K562 (cell line): ENCODE data around the gene SIM1. TPM values are rescaled to one million over a fixed set of nuclear protein-coding genes. Genes with fewer than 3 reads are reported as not detected.

Source experiments
- ATAC-seq: fragments of 200-7000 bp; cut with Tn5 transposase; 3 replicates; pipeline ENCODE4 v1.9.1; 2020; ENCODE audit warnings: moderate library complexity
- BruUV-seq: library from RNA; stranded (reverse); fragments of 400-500 nt; replicated peaks from 2 replicates; lab custom pipeline; 2021; lab: Mats Ljungman, UMichigan
- CTCF ChIA-PET: fragments of 300-600 bp; formaldehyde crosslinking; extraction: SDS; loops from one replicate; lab custom pipeline; 2021; ENCODE audit warnings: low intra/inter-chr PET ratio; lab: Yijun Ruan, JAX
- POLR2A ChIA-PET: fragments of 300-600, 350-650 bp; sonication (Branson Sonifier 250); formaldehyde crosslinking; extraction: SDS; loops from one replicate; lab custom pipeline; 2021; ENCODE audit warnings: antibody characterized with exemption, inconsistent platforms; lab: Yijun Ruan, JAX
- DNase-seq, 4 experiments: peaks; one replicate each; pipeline versions ENCODE4 v3.0.0 to v3.0.0-alpha.2; 2011 to 2018; ENCODE audit warnings: low spot score in 3 of 4, mixed read lengths in 3 of 4; ENCODE audit errors: extremely low read depth in 1 of 4
- FAIRE-seq: peaks from 2 replicates; lab custom pipeline; 2011; peaks lifted over from hg19 to GRCh38; lab: Jason Lieb, UNC
- H2AFZ ChIP-seq: 2 replicates; pipeline ENCODE4 v1.6.0; 2011; ENCODE audit warnings: low read depth, low read length, control low read depth, inconsistent platforms
- H3K27ac ChIP-seq: fragments of 200-600 bp; 3 replicates; pipeline ENCODE4 v1.8.0; 2011; ENCODE audit warnings: low read depth, mild to moderate bottlenecking, control low read depth, inconsistent platforms, low read length, moderate library complexity, mixed read lengths; ENCODE audit errors: extremely low read depth
- H3K27me3 ChIP-seq, 2 experiments: fragments of 300-600 bp in 1 of 2; 2 replicates in 1 of 2; 3 replicates in 1 of 2; pipeline versions ENCODE4 v1.6.0 to v1.8.0; 2011; ENCODE audit warnings: inconsistent platforms in 2 of 2, low read length in 2 of 2, mild to moderate bottlenecking in 1 of 2, mixed read lengths in 1 of 2, moderate library complexity in 1 of 2; ENCODE audit not compliant: control insufficient read depth in 2 of 2, insufficient read depth in 2 of 2
- H3K36me3 ChIP-seq: fragments of 300-600 bp; 3 replicates; pipeline ENCODE4 v1.8.0; 2011; ENCODE audit warnings: mild to moderate bottlenecking, low read length, inconsistent platforms; ENCODE audit not compliant: control insufficient read depth, insufficient read depth
- H3K4me1 ChIP-seq, 2 experiments: fragments of 200-600 bp in 1 of 2; replicated peaks in 1 of 2; 2 replicates in 1 of 2; 3 replicates in 1 of 2; pipeline versions ENCODE4 v1.5.1 to v1.8.0; 2011; ENCODE audit warnings: inconsistent platforms in 2 of 2, low read length in 2 of 2, mild to moderate bottlenecking in 1 of 2, mixed read lengths in 1 of 2, moderate library complexity in 1 of 2; ENCODE audit not compliant: control insufficient read depth in 2 of 2, insufficient read depth in 2 of 2
- H3K4me2 ChIP-seq: 2 replicates; pipeline ENCODE4 v1.6.1; 2011; ENCODE audit warnings: low read length, control low read depth, inconsistent platforms, mixed read lengths; ENCODE audit not compliant: insufficient read depth
- H3K4me3 ChIP-seq: fragments of 200-600 bp; sonication (generic), shearing (Covaris generic); 2 replicates; pipeline ENCODE4 v1.5.1; 2016; ENCODE audit warnings: control low read depth, inconsistent platforms
- H3K79me2 ChIP-seq: fragments of 200-600 bp; 3 replicates; pipeline ENCODE4 v1.8.0; 2011; ENCODE audit warnings: low read length, inconsistent platforms; ENCODE audit not compliant: control insufficient read depth, insufficient read depth
- H3K9ac ChIP-seq, 2 experiments: 2 replicates each; pipeline versions ENCODE4 v1.6.0 to v1.6.1; 2011; ENCODE audit warnings: low read depth in 2 of 2, low read length in 2 of 2, control low read depth in 1 of 2, inconsistent platforms in 1 of 2, mild to moderate bottlenecking in 1 of 2, mixed read lengths in 1 of 2; ENCODE audit not compliant: insufficient read depth in 1 of 2
- H3K9me1 ChIP-seq: one replicate; pipeline ENCODE4 v1.6.0; 2011; ENCODE audit warnings: inconsistent platforms, mild to moderate bottlenecking, low read length, moderate library complexity; ENCODE audit not compliant: control insufficient read depth, insufficient read depth
- H3K9me3 ChIP-seq: replicated peaks from 2 replicates; pipeline ENCODE4 v1.5.1; 2011; ENCODE audit warnings: low read depth, low read length, inconsistent platforms; ENCODE audit not compliant: control insufficient read depth, insufficient read depth
- H4K20me1 ChIP-seq: replicated peaks from 2 replicates; pipeline ENCODE4 v1.6.1; 2011; ENCODE audit warnings: low read length, inconsistent platforms, mixed read lengths; ENCODE audit not compliant: control insufficient read depth, insufficient read depth
- CAMTA2 ChIP-seq: fragments of 250-450 bp; sonication (Bioruptor Pico); conservative IDR thresholded peaks from 2 replicates; pipeline ENCODE4 v1.5.1; 2022
- CHD2 ChIP-seq: IDR thresholded peaks from 2 replicates; pipeline ENCODE4 v1.6.1; 2011; ENCODE audit warnings: low read depth, low read length
- RBM22 ChIP-seq: fragments of 200-400 bp; formaldehyde crosslinking; IDR thresholded peaks from 2 replicates; pipeline ENCODE4 v1.6.1; 2018; ENCODE audit warnings: low read length, low read depth; ENCODE audit not compliant: poor library complexity, severe bottlenecking
- RBM25 ChIP-seq: fragments of 200-400 bp; formaldehyde crosslinking; IDR thresholded peaks from 2 replicates; pipeline ENCODE4 v1.6.1; 2018; ENCODE audit warnings: low read length, low read depth, moderate library complexity; ENCODE audit not compliant: severe bottlenecking
- WGBS: fragments of 100-300 bp; shearing (Covaris generic); methylation state at CpG from one replicate; pipeline ENCODE4 v1.1.6; 2016; ENCODE audit warnings: low coverage, mixed read lengths; ENCODE audit not compliant: insufficient coverage; ENCODE audit errors: missing lambda C conversion rate; 5-methylcytosine and 5-hydroxymethylcytosine counted together
- in situ Hi-C: fragments of 300-500 bp; cut with MboI; formaldehyde crosslinking; loops from 4 replicates; pipeline ENCODE4 v1.15.0; 2018; ENCODE audit warnings: inconsistent platforms, mixed read lengths
- intact Hi-C: fragments of 100-400 bp; cut with micrococcal nuclease; formaldehyde crosslinking; loops from 2 replicates; pipeline ENCODE4 v1.14.2; 2022
- polyA plus RNA-seq, 8 experiments: library from polyadenylated mRNA; depleted of rRNA in 4 of 8; stranded (reverse) in 5 of 8; unstranded in 3 of 8; fragments of >200 nt; fragmentation: Nextera tagmentation in 2 of 8; fragmentation: Illumina TruSeq in 1 of 8; extraction: Ambion mirVana in 2 of 8; extraction: Trizol in 1 of 8; gene quantifications; 2 replicates each; pipeline versions ENCODE4 v1.2.1 to v1.2.3, GENCODE V29; 2011 to 2014; ENCODE audit warnings: inconsistent platforms in 1 of 8, missing spikeins in 1 of 8
- total RNA-seq, 7 experiments: library from RNA; depleted of rRNA in 6 of 7; stranded (reverse); fragments of >200 nt in 6 of 7; fragmentation: Illumina TruSeq in 2 of 7; extraction: Trizol in 2 of 7; gene quantifications; 2 replicates each; pipeline versions ENCODE4 v1.2.1 to v1.2.3, GENCODE V29; 2011 to 2021; ENCODE audit warnings: low replicate concordance in 1 of 7
- TF ChIP-seq, protein P1 (sequence below): IDR thresholded peaks from 2 replicates; pipeline ENCODE4 v1.6.1; 2014; ENCODE audit warnings: antibody characterized with exemption
- TF ChIP-seq, protein P2 (sequence below): fragments of 250-450 bp; sonication (Bioruptor Pico); IDR thresholded peaks from 2 replicates; pipeline ENCODE4 v1.8.0; 2021; ENCODE audit warnings: mild to moderate bottlenecking, moderate library complexity
- TF ChIP-seq, protein P3 (sequence below): sonication (generic); formaldehyde crosslinking; IDR thresholded peaks from 2 replicates; pipeline ENCODE4 v1.8.1; 2023; ENCODE audit warnings: missing genetic modification reagents, mild to moderate bottlenecking, borderline replicate concordance
- TF ChIP-seq, protein P4 (sequence below): fragments of 250-450 bp; sonication (Bioruptor Pico); IDR thresholded peaks from 2 replicates; pipeline ENCODE4 v1.4.0; 2020

SIM1 gene
- total and polyA plus RNA-seq, 9 of the 15 experiments (the other 6 are each of a cell fraction or from before 2014, with no cell fraction given), result not detected

DNA sequence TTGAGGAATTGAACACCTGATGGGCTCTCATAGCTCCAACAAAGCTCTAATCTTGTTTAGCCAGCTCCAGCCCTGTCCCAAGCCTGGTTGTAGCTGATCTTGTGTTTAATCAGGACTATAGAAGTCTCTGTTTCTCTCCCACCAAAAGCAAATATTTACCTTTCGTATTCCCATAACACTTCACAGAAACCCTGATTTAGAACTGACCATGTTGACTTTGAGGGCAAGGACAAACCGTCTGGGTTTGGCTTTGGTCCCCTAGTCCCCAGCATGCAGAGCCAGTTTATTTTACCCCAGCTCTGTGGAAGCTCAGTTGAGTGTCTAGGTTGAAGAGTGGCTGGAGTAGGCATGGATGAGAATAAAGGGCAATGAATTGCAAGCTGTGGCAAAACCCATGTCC lies 18.0 kb upstream of the SIM1 start:
- peaks cover under 1 to 5% of the 10 kb centered on the region in 2 experiments; a peak in 1 of 5 replicates for H3K27me3 ChIP-seq
- no peak overlapping the region for H2AFZ ChIP-seq
- no peak overlapping the region for H3K4me2 ChIP-seq
- H3K27ac ChIP-seq, result no peak overlapping the region
- no peak overlapping the region for H3K9ac ChIP-seq
- H3K9me3 ChIP-seq, result no peaks in the 10 kb centered on the region
- no peaks in the 10 kb centered on the region for H4K20me1 ChIP-seq
- H3K36me3 ChIP-seq, result no peaks in the 10 kb centered on the region
- H3K4me3 ChIP-seq, result no peak overlapping the region
- BruUV-seq, result no TSS peak
- intact Hi-C loops, result loop anchor here (5.0 kb wide), 1 partner anchor 180 kb away; no protein-coding TSS in a partner anchor
- CTCF ChIA-PET, result no interaction called here
- WGBS, result 0% methylated on average over 2 of the region's 2 CpGs
- FAIRE-seq (no peak), ATAC-seq (no peak), DNase-seq (no peak)
- in situ Hi-C loops, result loop anchor here (5.0 to 10.0 kb wide), 2 partner anchors 182 to 360 kb away; no protein-coding TSS in a partner anchor
- no peaks in the 10 kb centered on the region for H3K4me1 ChIP-seq
- POLR2A ChIA-PET, result interaction anchor here (0.8 kb wide), 1 partner anchor 399 kb away, joined by 3 read pairs; no protein-coding TSS in a partner anchor
- H3K79me2 ChIP-seq, result no peaks in the 10 kb centered on the region
- H3K9me1 ChIP-seq, result no peaks in the 10 kb centered on the region
- TF ChIP-seq, protein P1, sequence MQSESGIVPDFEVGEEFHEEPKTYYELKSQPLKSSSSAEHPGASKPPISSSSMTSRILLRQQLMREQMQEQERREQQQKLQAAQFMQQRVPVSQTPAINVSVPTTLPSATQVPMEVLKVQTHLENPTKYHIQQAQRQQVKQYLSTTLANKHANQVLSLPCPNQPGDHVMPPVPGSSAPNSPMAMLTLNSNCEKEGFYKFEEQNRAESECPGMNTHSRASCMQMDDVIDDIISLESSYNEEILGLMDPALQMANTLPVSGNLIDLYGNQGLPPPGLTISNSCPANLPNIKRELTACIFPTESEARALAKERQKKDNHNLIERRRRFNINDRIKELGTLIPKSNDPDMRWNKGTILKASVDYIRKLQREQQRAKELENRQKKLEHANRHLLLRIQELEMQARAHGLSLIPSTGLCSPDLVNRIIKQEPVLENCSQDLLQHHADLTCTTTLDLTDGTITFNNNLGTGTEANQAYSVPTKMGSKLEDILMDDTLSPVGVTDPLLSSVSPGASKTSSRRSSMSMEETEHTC, result no peak
- TF ChIP-seq, protein P2, sequence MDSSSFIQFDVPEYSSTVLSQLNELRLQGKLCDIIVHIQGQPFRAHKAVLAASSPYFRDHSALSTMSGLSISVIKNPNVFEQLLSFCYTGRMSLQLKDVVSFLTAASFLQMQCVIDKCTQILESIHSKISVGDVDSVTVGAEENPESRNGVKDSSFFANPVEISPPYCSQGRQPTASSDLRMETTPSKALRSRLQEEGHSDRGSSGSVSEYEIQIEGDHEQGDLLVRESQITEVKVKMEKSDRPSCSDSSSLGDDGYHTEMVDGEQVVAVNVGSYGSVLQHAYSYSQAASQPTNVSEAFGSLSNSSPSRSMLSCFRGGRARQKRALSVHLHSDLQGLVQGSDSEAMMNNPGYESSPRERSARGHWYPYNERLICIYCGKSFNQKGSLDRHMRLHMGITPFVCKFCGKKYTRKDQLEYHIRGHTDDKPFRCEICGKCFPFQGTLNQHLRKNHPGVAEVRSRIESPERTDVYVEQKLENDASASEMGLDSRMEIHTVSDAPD, result no peak
- TF ChIP-seq CAMTA2 (CRISPR knock-in tag) (no peak), CHD2 (no peak), RBM22 (no peak), RBM25 (no peak)
- TF ChIP-seq, protein P3, sequence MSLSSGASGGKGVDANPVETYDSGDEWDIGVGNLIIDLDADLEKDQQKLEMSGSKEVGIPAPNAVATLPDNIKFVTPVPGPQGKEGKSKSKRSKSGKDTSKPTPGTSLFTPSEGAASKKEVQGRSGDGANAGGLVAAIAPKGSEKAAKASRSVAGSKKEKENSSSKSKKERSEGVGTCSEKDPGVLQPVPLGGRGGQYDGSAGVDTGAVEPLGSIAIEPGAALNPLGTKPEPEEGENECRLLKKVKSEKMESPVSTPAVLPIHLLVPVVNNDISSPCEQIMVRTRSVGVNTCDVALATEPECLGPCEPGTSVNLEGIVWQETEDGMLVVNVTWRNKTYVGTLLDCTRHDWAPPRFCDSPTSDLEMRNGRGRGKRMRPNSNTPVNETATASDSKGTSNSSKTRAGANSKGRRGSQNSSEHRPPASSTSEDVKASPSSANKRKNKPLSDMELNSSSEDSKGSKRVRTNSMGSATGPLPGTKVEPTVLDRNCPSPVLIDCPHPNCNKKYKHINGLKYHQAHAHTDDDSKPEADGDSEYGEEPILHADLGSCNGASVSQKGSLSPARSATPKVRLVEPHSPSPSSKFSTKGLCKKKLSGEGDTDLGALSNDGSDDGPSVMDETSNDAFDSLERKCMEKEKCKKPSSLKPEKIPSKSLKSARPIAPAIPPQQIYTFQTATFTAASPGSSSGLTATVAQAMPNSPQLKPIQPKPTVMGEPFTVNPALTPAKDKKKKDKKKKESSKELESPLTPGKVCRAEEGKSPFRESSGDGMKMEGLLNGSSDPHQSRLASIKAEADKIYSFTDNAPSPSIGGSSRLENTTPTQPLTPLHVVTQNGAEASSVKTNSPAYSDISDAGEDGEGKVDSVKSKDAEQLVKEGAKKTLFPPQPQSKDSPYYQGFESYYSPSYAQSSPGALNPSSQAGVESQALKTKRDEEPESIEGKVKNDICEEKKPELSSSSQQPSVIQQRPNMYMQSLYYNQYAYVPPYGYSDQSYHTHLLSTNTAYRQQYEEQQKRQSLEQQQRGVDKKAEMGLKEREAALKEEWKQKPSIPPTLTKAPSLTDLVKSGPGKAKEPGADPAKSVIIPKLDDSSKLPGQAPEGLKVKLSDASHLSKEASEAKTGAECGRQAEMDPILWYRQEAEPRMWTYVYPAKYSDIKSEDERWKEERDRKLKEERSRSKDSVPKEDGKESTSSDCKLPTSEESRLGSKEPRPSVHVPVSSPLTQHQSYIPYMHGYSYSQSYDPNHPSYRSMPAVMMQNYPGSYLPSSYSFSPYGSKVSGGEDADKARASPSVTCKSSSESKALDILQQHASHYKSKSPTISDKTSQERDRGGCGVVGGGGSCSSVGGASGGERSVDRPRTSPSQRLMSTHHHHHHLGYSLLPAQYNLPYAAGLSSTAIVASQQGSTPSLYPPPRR (CRISPR knock-in tag), result no peak
- TF ChIP-seq, protein P4, sequence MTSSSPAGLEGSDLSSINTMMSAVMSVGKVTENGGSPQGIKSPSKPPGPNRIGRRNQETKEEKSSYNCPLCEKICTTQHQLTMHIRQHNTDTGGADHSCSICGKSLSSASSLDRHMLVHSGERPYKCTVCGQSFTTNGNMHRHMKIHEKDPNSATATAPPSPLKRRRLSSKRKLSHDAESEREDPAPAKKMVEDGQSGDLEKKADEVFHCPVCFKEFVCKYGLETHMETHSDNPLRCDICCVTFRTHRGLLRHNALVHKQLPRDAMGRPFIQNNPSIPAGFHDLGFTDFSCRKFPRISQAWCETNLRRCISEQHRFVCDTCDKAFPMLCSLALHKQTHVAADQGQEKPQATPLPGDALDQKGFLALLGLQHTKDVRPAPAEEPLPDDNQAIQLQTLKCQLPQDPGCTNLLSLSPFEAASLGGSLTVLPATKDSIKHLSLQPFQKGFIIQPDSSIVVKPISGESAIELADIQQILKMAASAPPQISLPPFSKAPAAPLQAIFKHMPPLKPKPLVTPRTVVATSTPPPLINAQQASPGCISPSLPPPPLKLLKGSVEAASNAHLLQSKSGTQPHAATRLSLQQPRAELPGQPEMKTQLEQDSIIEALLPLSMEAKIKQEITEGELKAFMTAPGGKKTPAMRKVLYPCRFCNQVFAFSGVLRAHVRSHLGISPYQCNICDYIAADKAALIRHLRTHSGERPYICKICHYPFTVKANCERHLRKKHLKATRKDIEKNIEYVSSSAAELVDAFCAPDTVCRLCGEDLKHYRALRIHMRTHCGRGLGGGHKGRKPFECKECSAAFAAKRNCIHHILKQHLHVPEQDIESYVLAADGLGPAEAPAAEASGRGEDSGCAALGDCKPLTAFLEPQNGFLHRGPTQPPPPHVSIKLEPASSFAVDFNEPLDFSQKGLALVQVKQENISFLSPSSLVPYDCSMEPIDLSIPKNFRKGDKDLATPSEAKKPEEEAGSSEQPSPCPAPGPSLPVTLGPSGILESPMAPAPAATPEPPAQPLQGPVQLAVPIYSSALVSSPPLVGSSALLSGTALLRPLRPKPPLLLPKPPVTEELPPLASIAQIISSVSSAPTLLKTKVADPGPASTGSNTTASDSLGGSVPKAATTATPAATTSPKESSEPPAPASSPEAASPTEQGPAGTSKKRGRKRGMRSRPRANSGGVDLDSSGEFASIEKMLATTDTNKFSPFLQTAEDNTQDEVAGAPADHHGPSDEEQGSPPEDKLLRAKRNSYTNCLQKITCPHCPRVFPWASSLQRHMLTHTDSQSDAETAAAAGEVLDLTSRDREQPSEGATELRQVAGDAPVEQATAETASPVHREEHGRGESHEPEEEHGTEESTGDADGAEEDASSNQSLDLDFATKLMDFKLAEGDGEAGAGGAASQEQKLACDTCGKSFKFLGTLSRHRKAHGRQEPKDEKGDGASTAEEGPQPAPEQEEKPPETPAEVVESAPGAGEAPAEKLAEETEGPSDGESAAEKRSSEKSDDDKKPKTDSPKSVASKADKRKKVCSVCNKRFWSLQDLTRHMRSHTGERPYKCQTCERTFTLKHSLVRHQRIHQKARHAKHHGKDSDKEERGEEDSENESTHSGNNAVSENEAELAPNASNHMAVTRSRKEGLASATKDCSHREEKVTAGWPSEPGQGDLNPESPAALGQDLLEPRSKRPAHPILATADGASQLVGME (CRISPR knock-in tag), result no peak
